T-helper 17 cell (primary cell): ENCODE data around the gene ASPDH. TPM values are rescaled to one million over a fixed set of nuclear protein-coding genes. Genes with fewer than 3 reads are reported as not detected.

ENCODE experiments used
- ATAC-seq: fragments of 150-1000 bp; cut with Tn5 transposase; 2 replicates; pipeline ENCODE4 v1.10.0; 2021; ENCODE audit warnings: mild to moderate bottlenecking, moderate library complexity
- DNase-seq, 3 donors: peaks; one replicate each; pipeline versions ENCODE4 v3.0.0 to v3.0.0-alpha.2; 2020 to 2021
- H3K9me3 ChIP-seq: one replicate; pipeline ENCODE4 v1.7.0; 2013; ENCODE audit warnings: low read length, mild to moderate bottlenecking; ENCODE audit not compliant: control insufficient read depth, poor library complexity, severe bottlenecking
- H3K27ac Mint-ChIP-seq: one replicate; pipeline ENCODE4 v1.8.0; 2022; ENCODE audit warnings: mild to moderate bottlenecking, moderate library complexity, mixed read lengths
- H3K27me3 Mint-ChIP-seq: one replicate; pipeline ENCODE4 v1.8.0; 2022; ENCODE audit warnings: mixed read lengths
- H3K36me3 Mint-ChIP-seq: one replicate; pipeline ENCODE4 v1.8.0; 2022; ENCODE audit warnings: low read depth, mixed read lengths
- H3K4me1 Mint-ChIP-seq: one replicate; pipeline ENCODE4 v1.8.0; 2022; ENCODE audit warnings: mild to moderate bottlenecking, mixed read lengths
- H3K4me3 Mint-ChIP-seq: one replicate; pipeline ENCODE4 v1.8.0; 2022; ENCODE audit warnings: mild to moderate bottlenecking, moderate library complexity, mixed read lengths
- total RNA-seq, 4 donors: library from RNA in 2 of 4; stranded (reverse) in 2 of 4; gene quantifications; one replicate each; pipeline ENCODE4 v1.2.3 and lab custom pipeline; 2022 to 2026

The ASPDH gene
- total RNA-seq, 2 donors from 2014 or later: not detected

GRCh38 chr19:50505856-50506611 lies 7.7 kb downstream of the ASPDH start:
- DNase-seq (no peak), ATAC-seq (no peak)
- H3K9me3 ChIP-seq: no peaks in the 10 kb centered on the region
- peaks cover 3% of the 10 kb centered on the region for H3K36me3 Mint-ChIP-seq
- no peak overlapping the region for H3K4me3 Mint-ChIP-seq
- no peak overlapping the region for H3K27ac Mint-ChIP-seq
- no peaks in the 10 kb centered on the region for H3K27me3 Mint-ChIP-seq
- peaks cover 12% of the 10 kb centered on the region for H3K4me1 Mint-ChIP-seq

GRCh38 chr19:50501568-50502475 lies 11.9 kb downstream of the ASPDH start:
- no peak overlapping the region for H3K4me3 Mint-ChIP-seq
- no peaks in the 10 kb centered on the region for H3K9me3 ChIP-seq
- no peak for DNase-seq
- H3K4me1 Mint-ChIP-seq: no peaks in the 10 kb centered on the region
- H3K27ac Mint-ChIP-seq: peak overlapping the region; percentile 45
- no peaks in the 10 kb centered on the region for H3K27me3 Mint-ChIP-seq
- ATAC-seq: no peak
- no peaks in the 10 kb centered on the region for H3K36me3 Mint-ChIP-seq

GRCh38 chr19:50501186-50501567 lies 12.5 kb downstream of the ASPDH start:
- Mint-ChIP-seq H3K4me1 (no peaks in the 10 kb centered on the region), H3K36me3 (no peaks in the 10 kb centered on the region), H3K27ac (peak overlapping the region; percentile 45), H3K27me3 (no peaks in the 10 kb centered on the region), H3K4me3 (no peak overlapping the region)
- H3K9me3 ChIP-seq: no peaks in the 10 kb centered on the region
- no peak for ATAC-seq
- DNase-seq: no peak

GRCh38 chr19:50500753-50501151 lies 13.0 kb downstream of the ASPDH start:
- no peak for DNase-seq
- no peaks in the 10 kb centered on the region for H3K9me3 ChIP-seq
- ATAC-seq: no peak
- H3K27ac Mint-ChIP-seq: peak overlapping the region; percentile 45
- H3K4me1 Mint-ChIP-seq: no peaks in the 10 kb centered on the region
- no peaks in the 10 kb centered on the region for H3K27me3 Mint-ChIP-seq
- H3K4me3 Mint-ChIP-seq: no peak overlapping the region
- H3K36me3 Mint-ChIP-seq: no peaks in the 10 kb centered on the region

GRCh38 chr19:50500060-50500752 lies 13.5 kb downstream of the ASPDH start:
- no peak for DNase-seq

GRCh38 chr19:50498219-50499056 lies 15.3 kb downstream of the ASPDH start:
- H3K9me3 ChIP-seq: no peaks in the 10 kb centered on the region
- DNase-seq (no peak), ATAC-seq (no peak)
- no peak overlapping the region for H3K4me3 Mint-ChIP-seq
- peaks cover 8% of the 10 kb centered on the region for H3K36me3 Mint-ChIP-seq
- peaks cover 9% of the 10 kb centered on the region for H3K4me1 Mint-ChIP-seq
- H3K27me3 Mint-ChIP-seq: no peaks in the 10 kb centered on the region
- H3K27ac Mint-ChIP-seq: no peak overlapping the region

More at GRCh38 chr19:50500060-50500752, 13.5 kb downstream of the ASPDH start:
- no peaks in the 10 kb centered on the region for H3K9me3 ChIP-seq
- Mint-ChIP-seq H3K4me1 (peaks cover 2% of the 10 kb centered on the region), H3K4me3 (no peak overlapping the region), H3K27me3 (no peaks in the 10 kb centered on the region), H3K36me3 (peaks cover 1% of the 10 kb centered on the region), H3K27ac (no peak overlapping the region)
- no peak for ATAC-seq

GRCh38 chr19:50497022-50497405 lies 16.7 kb downstream of the ASPDH start:
- Mint-ChIP-seq H3K27me3 (no peaks in the 10 kb centered on the region), H3K4me3 (no peak overlapping the region), H3K36me3 (peaks cover 8% of the 10 kb centered on the region), H3K27ac (no peak overlapping the region), H3K4me1 (peaks cover 13% of the 10 kb centered on the region)
- DNase-seq (no peak), ATAC-seq (no peak)
- no peaks in the 10 kb centered on the region for H3K9me3 ChIP-seq

- Mint-ChIP-seq H3K4me1 (peaks cover 19% of the 10 kb centered on the region), H3K27ac (peak overlapping the region; percentile 79), H3K36me3 (peaks cover 8% of the 10 kb centered on the region), H3K4me3 (no peak overlapping the region), H3K27me3 (no peaks in the 10 kb centered on the region)
- DNase-seq: no peak
- no peak for ATAC-seq
- H3K9me3 ChIP-seq: no peaks in the 10 kb centered on the region
Measured at GRCh38 chr19:50496189-50497021, 17.3 kb downstream of the ASPDH start.

GRCh38 chr19:50495020-50495531 lies 18.6 kb downstream of the ASPDH start:
- peaks cover 10% of the 10 kb centered on the region for H3K36me3 Mint-ChIP-seq
- ATAC-seq (no peak), DNase-seq (no peak)
- H3K4me1 Mint-ChIP-seq: peaks cover 25% of the 10 kb centered on the region
- no peak overlapping the region for H3K4me3 Mint-ChIP-seq
- H3K27ac Mint-ChIP-seq: peak overlapping the region; percentile 79
- no peaks in the 10 kb centered on the region for H3K27me3 Mint-ChIP-seq
- no peaks in the 10 kb centered on the region for H3K9me3 ChIP-seq

- DNase-seq (no peak), ATAC-seq (no peak)
- Mint-ChIP-seq H3K36me3 (peaks cover 14% of the 10 kb centered on the region), H3K27me3 (no peaks in the 10 kb centered on the region), H3K4me1 (peaks cover 29% of the 10 kb centered on the region), H3K27ac (peak overlapping the region; percentile 79), H3K4me3 (no peak overlapping the region)
- H3K9me3 ChIP-seq: no peaks in the 10 kb centered on the region
Measured at GRCh38 chr19:50494186-50495019, 19.3 kb downstream of the ASPDH start.

- Mint-ChIP-seq H3K4me3 (no peak overlapping the region), H3K36me3 (peaks cover 18% of the 10 kb centered on the region), H3K27ac (peak overlapping the region; percentile 79), H3K27me3 (no peaks in the 10 kb centered on the region), H3K4me1 (peaks cover 38% of the 10 kb centered on the region)
- no peak for ATAC-seq
- DNase-seq: no peak
- no peaks in the 10 kb centered on the region for H3K9me3 ChIP-seq
Measured at GRCh38 chr19:50493171-50493570, 20.5 kb downstream of the ASPDH start.
